Endothelial cell of umbilical vein (primary cell): ENCODE measurements around the gene ZDHHC14.

ENCODE experiments used
- EZH2 ChIP-seq: IDR thresholded peaks from 2 replicates; pipeline ENCODE4 v1.6.1; 2012; ENCODE audit warnings: borderline replicate concordance, low read depth, mild to moderate bottlenecking, moderate library complexity, low read length, inconsistent platforms; ENCODE audit not compliant: severe bottlenecking
- FOS ChIP-seq: IDR thresholded peaks from 2 replicates; pipeline ENCODE4 v1.6.1; 2011; ENCODE audit warnings: mild to moderate bottlenecking, low read length, moderate library complexity, borderline replicate concordance; ENCODE audit not compliant: insufficient read depth
- JUN ChIP-seq: IDR thresholded peaks from 2 replicates; pipeline ENCODE4 v1.6.1; 2011; ENCODE audit warnings: borderline replicate concordance, low read depth; ENCODE audit not compliant: insufficient read length, insufficient read depth
- MYC ChIP-seq: IDR thresholded peaks from one replicate; pipeline ENCODE4 v1.6.1; 2011; ENCODE audit warnings: mild to moderate bottlenecking, low read depth, low read length
- POLR2A ChIP-seq: IDR thresholded peaks from 2 replicates; pipeline ENCODE4 v1.6.1; 2012; ENCODE audit warnings: low read depth, mild to moderate bottlenecking, control low read depth, low read length
- POLR2AphosphoS5 ChIP-seq: IDR thresholded peaks from 2 replicates; pipeline ENCODE4 v1.6.1; 2012; ENCODE audit warnings: low read depth, mild to moderate bottlenecking, control low read depth, low read length, moderate library complexity; ENCODE audit not compliant: insufficient read depth
- TF ChIP-seq, protein P1 (sequence below), 2 donors: IDR thresholded peaks; 1 replicate in 1 of 2; 2 replicates in 1 of 2; pipeline ENCODE4 v1.5.1; 2011; ENCODE audit warnings: low read length in 2 of 2, mild to moderate bottlenecking in 2 of 2, moderate library complexity in 2 of 2, control low read depth in 1 of 2, inconsistent platforms in 1 of 2, low read depth in 1 of 2; ENCODE audit not compliant: insufficient read depth in 1 of 2; ENCODE audit errors: extremely low read depth in 1 of 2
- TF ChIP-seq, protein P2 (sequence below): IDR thresholded peaks from 2 replicates; pipeline ENCODE4 v1.6.1; 2011; ENCODE audit not compliant: insufficient read depth, insufficient read length

DNA sequence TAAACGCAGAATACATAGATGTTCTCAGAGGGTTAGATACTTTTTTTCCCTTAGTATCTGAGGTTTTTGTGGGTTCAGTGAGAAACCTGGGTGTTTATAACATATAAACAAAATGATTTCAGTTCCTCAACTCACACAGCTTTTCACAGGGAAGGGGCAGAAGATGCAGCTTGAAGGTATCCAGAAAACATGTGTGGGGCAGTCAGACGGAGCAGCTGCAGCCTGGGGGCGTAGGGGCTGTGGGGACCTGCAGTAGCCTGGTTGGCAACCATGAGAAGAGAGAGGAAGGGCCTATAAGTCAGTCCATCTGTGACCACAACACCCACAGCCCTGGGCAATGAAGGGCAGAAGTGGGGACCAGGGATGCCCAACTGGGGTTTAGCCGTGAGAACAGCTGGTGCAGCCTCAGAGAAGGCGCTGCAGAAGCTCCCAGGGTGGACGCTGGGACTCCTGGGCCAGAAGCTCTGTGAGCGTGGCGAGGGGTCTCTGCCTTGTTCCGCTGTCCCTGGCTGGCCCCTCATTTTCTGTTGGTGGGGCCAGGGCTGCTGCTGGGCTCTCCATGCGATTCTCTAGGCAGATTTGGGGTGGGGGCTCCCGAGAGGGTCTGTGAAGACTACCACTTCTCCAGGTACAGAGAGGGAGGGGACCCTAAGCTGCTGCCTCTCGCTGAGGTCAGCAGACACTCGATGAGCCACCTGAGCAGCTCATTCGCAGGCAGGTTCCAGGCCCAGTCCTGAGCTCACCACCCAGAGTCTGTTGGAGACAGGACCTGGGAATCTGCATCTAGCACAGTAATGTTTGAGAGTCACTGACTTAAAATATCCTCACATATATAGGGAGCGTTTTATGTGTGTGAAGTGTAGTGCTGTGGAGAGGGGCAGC is 181.2 kb downstream of the ZDHHC14 start:
- TF ChIP-seq, protein P1, sequence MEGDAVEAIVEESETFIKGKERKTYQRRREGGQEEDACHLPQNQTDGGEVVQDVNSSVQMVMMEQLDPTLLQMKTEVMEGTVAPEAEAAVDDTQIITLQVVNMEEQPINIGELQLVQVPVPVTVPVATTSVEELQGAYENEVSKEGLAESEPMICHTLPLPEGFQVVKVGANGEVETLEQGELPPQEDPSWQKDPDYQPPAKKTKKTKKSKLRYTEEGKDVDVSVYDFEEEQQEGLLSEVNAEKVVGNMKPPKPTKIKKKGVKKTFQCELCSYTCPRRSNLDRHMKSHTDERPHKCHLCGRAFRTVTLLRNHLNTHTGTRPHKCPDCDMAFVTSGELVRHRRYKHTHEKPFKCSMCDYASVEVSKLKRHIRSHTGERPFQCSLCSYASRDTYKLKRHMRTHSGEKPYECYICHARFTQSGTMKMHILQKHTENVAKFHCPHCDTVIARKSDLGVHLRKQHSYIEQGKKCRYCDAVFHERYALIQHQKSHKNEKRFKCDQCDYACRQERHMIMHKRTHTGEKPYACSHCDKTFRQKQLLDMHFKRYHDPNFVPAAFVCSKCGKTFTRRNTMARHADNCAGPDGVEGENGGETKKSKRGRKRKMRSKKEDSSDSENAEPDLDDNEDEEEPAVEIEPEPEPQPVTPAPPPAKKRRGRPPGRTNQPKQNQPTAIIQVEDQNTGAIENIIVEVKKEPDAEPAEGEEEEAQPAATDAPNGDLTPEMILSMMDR (IDR thresholded peaks at IDR 0.05; ENCODE audit: extremely low read depth in 1 of 2, insufficient read depth in 1 of 2, low read depth in 1 of 2, low read length in 2 of 2) = no peak
- TF ChIP-seq, protein P2, sequence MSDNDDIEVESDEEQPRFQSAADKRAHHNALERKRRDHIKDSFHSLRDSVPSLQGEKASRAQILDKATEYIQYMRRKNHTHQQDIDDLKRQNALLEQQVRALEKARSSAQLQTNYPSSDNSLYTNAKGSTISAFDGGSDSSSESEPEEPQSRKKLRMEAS = no peak
- no peak for TF ChIP-seq FOS
- no peak for TF ChIP-seq EZH2
- TF ChIP-seq POLR2AphosphoS5 = no peak
- TF ChIP-seq MYC = no peak
- TF ChIP-seq POLR2A = no peak
- TF ChIP-seq JUN = no peak
